ENCODE measurements around the gene C4orf50. TPM values are rescaled to one million over a fixed set of nuclear protein-coding genes. Genes with fewer than 3 reads are reported as not detected.

C4orf50 gene
- total and polyA plus RNA-seq, 2 of the 8 experiments (the other 6 are each of a cell fraction or from before 2014, with no cell fraction given), result 0.08 to 0.22 TPM

DNA sequence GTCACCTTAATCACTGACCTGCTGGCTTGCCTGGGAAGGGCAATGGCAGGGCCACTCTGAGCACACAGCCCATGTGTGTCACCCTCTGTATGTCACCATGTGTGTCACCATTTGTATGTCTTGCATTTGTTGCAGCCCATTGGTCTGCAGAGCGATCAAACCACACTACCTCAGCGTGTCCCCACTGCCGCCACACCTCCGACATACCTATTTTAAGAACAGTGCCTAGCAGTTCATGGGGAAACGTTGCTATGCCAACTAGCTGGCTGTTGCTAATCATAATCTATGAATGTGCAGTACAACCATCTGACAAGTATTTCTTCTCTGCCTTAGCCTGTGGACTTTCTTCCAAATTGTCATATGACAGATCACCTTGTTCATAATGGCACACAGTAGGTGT lies 117.4 kb downstream of the C4orf50 start:
- H3K79me2 ChIP-seq (ENCODE audit: control insufficient read depth in 1 of 2, insufficient read depth in 2 of 2, low read length in 2 of 2), result no peaks in the 10 kb centered on the region
- H2BK120ac ChIP-seq (replicated peaks; ENCODE audit: low read depth, low read length), result no peak overlapping the region
- 79% methylated on average over 5 of the region's 5 CpGs; no CpG with 5 or more reads in 1 of the 2 experiments for whole genome bisulfite sequencing, 2 experiments (ENCODE audit: extremely low coverage in 1 of 2, insufficient coverage in 1 of 2, insufficient read length in 1 of 2, insufficient replicate concordance in 2 of 2, low coverage in 1 of 2, low lambda C conversion rate in 2 of 2, missing lambda C conversion rate in 1 of 2)
- no peak overlapping the region for H4K8ac ChIP-seq (ENCODE audit: extremely low read depth, insufficient read depth, low read length)
- H3K4ac ChIP-seq (replicated peaks; ENCODE audit: insufficient read length, low read depth, low read length), result no peak overlapping the region
- no peak overlapping the region for H4K5ac ChIP-seq (ENCODE audit: insufficient read length, low read depth, low read length)
- peaks cover 3 to 5% of the 10 kb centered on the region in 2 experiments; a peak in 2 of 4 replicates for H3K9me3 ChIP-seq (ENCODE audit: insufficient read depth in 2 of 2, low read depth in 1 of 2, low read length in 1 of 2)
- no peaks in the 10 kb centered on the region; the same call in 1 of the 2 replicates for H3K23me2 ChIP-seq (ENCODE audit: low read depth, low read length)
- peaks cover 0 to 42% (median 29%) of the 10 kb centered on the region in 4 experiments; a peak in 6 of 7 replicates for H3K27me3 ChIP-seq (replicated peaks in 1 of 4; ENCODE audit: control insufficient read depth in 3 of 4, extremely low read depth in 1 of 4, insufficient read depth in 3 of 4, low read length in 3 of 4)
- peak overlapping the region; percentile 93 for H2BK15ac ChIP-seq (ENCODE audit: low read length)
- no peak overlapping the region for H3K23ac ChIP-seq (ENCODE audit: insufficient read length)
- H3K4me2 ChIP-seq (ENCODE audit: insufficient read depth in 1 of 2, low read depth in 2 of 2, low read length in 2 of 2), result no peak overlapping the region
- H2BK5ac ChIP-seq (ENCODE audit: low read depth, low read length), result no peak overlapping the region
- no peak overlapping the region for H3K18ac ChIP-seq (ENCODE audit: extremely low read depth, low read length)
- H3K56ac ChIP-seq (replicated peaks; ENCODE audit: insufficient read length, low read depth, low read length), result no peak overlapping the region
- peaks cover 14 to 26% (median 19%) of the 10 kb centered on the region in 4 experiments for H3K4me1 ChIP-seq (replicated peaks in 1 of 4; ENCODE audit: control insufficient read depth in 3 of 4, insufficient read depth in 4 of 4, low read length in 3 of 4)
- no peak overlapping the region for H2AK5ac ChIP-seq (ENCODE audit: low read depth, low read length)
- H3K9ac ChIP-seq (replicated peaks in 1 of 4; ENCODE audit: extremely low read depth in 1 of 4, low read depth in 3 of 4, low read length in 3 of 4), result no peak overlapping the region
- CTCF ChIA-PET (ENCODE audit: partially characterized antibody), result no interaction called here
- FAIRE-seq (no peak), DNase-seq (ENCODE audit: low read depth in 1 of 2, low spot score in 2 of 2) (no peak)
- POLR2A ChIA-PET (ENCODE audit: partially characterized antibody), result no interaction called here
- H3K14ac ChIP-seq (ENCODE audit: insufficient read length), result no peak overlapping the region
- 0 out of 2 replicates have a peak overlapping the region, but pooled peaks have one; percentile 41 for H2BK20ac ChIP-seq (ENCODE audit: low read length)
- no peak overlapping the region for H2BK12ac ChIP-seq (ENCODE audit: low read depth, low read length)
- H3K4me3 ChIP-seq (ENCODE audit: extremely low read depth in 1 of 4, insufficient read depth in 2 of 4, low read depth in 3 of 4, low read length in 4 of 4), result no peak overlapping the region
- no peaks in the 10 kb centered on the region for H3K36me3 ChIP-seq (ENCODE audit: control insufficient read depth in 2 of 4, insufficient read depth in 4 of 4, low read length in 3 of 4)
- no peak overlapping the region for H3K27ac ChIP-seq (ENCODE audit: low read depth, low read length)
- no peaks in the 10 kb centered on the region for H4K20me1 ChIP-seq (replicated peaks in 1 of 2; ENCODE audit: control insufficient read depth in 1 of 2, insufficient read depth in 2 of 2, low read length in 2 of 2)
- H2AFZ ChIP-seq (ENCODE audit: low read length), result no peak overlapping the region
- H3K79me1 ChIP-seq (ENCODE audit: low read depth, low read length), result no peaks in the 10 kb centered on the region
- no peak overlapping the region for H4K91ac ChIP-seq (replicated peaks; ENCODE audit: insufficient read length, low read length)
- TF ChIP-seq SIX5 (IDR thresholded peaks at IDR 0.05; ENCODE audit: low read depth, low read length), result no peak

All from H1 (cell line).